A549 treated with Hydrocortisone at 1 μM for 4 hours (cell line): ENCODE data around the gene KLF9. TPM values are rescaled to one million over a fixed set of nuclear protein-coding genes. Genes with fewer than 3 reads are reported as not detected.

Source experiments
- total RNA-seq: library from RNA; stranded (reverse); fragments of 200-300 nt; extraction: Qiagen RNA extraction; gene quantifications from 5 replicates; pipeline ENCODE4 v1.2.3, GENCODE V29; 2022

Gene KLF9
- total RNA-seq: 2.9 to 4.8 TPM (median 4.0 TPM) in 5 replicates

GRCh38 chr9:70413799-70414775 is at the start of gene KLF9:
KLF9 (minus strand) TSS chr9:70414657; CDS start chr9:70413363, 1,294 bp downstream.

Other genes starting within 250 kb of the KLF9 start
- gene SMC5, start 155.7 kb downstream of the KLF9 start, total RNA-seq: 10.3 to 21.3 TPM (median 15.4 TPM) in 5 replicates